Measurements from ENCODE around the gene DGLUCY.
"Not testable (repeated sequence)": the region's sequence is repeated elsewhere in the genome, so short reads cannot be mapped to it uniquely, and the experiment has no call there.

The DGLUCY gene

DNA sequence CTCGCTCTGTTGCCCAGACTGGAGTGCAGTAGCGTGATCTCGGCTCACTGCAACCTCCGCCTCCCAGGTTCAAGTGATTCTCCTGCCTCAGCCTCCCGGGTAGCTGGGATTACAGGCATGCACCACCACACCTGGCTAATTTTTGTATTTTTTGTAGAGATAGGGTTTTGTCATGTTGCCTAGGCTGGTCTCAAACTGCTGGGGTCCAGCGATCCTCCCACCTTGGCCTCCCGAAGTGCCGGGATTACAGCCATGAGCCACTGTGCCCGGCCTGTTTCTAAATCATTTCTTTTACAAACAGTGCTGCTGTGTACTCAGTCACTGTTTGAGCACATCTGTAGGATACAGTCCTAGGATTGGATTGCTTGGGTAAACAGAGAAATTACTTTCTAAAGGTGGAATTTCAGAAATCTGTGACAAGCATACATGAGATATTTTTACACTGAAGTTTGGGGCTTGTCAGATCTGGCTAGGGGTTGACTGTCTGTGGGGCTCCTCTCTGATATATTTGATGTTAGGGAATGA, 42.3 kb downstream of the DGLUCY start:
- in situ Hi-C loops (cut with HindIII; ENCODE audit: low pct_ligation_motif_present, low pct_unique_long_range_greater_than_20kb, low sequenced_read_pairs): loop anchor here (25.0 kb wide), 1 partner anchor 244 kb away; no protein-coding TSS in a partner anchor

DNA sequence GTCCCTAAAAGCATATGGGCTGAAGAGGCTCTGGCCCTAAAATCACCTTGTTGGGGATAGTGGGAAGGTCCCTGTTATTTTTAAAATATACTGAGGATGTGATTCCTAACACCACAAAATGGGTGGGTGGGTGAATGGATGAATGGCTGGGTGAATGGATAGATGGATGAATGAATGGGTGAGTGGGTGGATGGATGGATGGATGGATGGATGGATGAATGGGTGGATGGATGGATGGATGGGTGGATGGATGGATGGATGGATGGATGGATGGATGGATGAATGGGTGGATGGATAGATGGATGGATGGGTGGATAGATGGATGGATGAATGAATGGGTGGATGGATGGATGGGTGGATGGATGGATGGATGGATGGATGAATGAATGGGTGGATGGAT, 43.0 kb downstream of the DGLUCY start:
- in situ Hi-C loops (cut with HindIII; ENCODE audit: low pct_ligation_motif_present, low pct_unique_long_range_greater_than_20kb, low sequenced_read_pairs): loop anchor here (25.0 kb wide), 1 partner anchor 245 kb away; no protein-coding TSS in a partner anchor
- not testable (repeated sequence) for DNase-seq

More for the DNA sequence above, 42.3 kb downstream of the DGLUCY start:
- not testable (repeated sequence) for DNase-seq

GRCh38 chr14:91158091-91158790, 44.4 kb downstream of the DGLUCY start:
- in situ Hi-C loops (cut with HindIII; ENCODE audit: low pct_ligation_motif_present, low pct_unique_long_range_greater_than_20kb, low sequenced_read_pairs): loop anchor here (25.0 kb wide), 1 partner anchor 246 kb away; no protein-coding TSS in a partner anchor
- DNase-seq: no peak

GRCh38 chr14:91159182-91159581, 45.3 kb downstream of the DGLUCY start:
- no peak for DNase-seq
- in situ Hi-C loops (cut with HindIII; ENCODE audit: low pct_ligation_motif_present, low pct_unique_long_range_greater_than_20kb, low sequenced_read_pairs): loop anchor here (25.0 kb wide), 1 partner anchor 247 kb away; no protein-coding TSS in a partner anchor

GRCh38 chr14:91159906-91160305, 46.0 kb downstream of the DGLUCY start:
- in situ Hi-C loops (cut with HindIII; ENCODE audit: low pct_ligation_motif_present, low pct_unique_long_range_greater_than_20kb, low sequenced_read_pairs): loop anchor here (25.0 kb wide), 1 partner anchor 248 kb away; no protein-coding TSS in a partner anchor

DNA sequence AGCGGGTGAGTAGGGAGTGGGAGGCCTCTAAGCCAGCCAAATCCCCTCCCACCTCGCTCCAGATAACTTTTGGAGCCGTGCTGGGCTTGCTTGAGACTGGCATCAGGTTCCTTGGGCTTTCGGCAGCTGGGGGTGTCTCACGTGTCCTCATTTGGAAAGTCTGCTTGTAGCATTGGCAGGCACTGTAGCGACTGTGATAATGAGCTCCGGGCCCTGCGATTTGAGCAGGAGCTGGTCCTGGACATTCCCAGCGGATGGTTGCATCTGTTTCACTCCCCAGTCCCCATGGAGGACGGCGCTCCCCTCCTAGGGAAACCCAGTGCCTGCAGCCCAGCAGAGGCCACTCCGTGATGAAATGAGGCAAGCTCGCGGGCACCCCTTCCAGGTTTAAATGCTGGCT, 49.4 kb downstream of the DGLUCY start:
- in situ Hi-C loops (cut with HindIII; ENCODE audit: low pct_ligation_motif_present, low pct_unique_long_range_greater_than_20kb, low sequenced_read_pairs): loop anchor here (25.0 kb wide), 1 partner anchor 251 kb away; no protein-coding TSS in a partner anchor
- no peak for DNase-seq

More at GRCh38 chr14:91159906-91160305, 46.0 kb downstream of the DGLUCY start:
- no peak for DNase-seq

- no peak for DNase-seq
- in situ Hi-C loops (cut with HindIII; ENCODE audit: low pct_ligation_motif_present, low pct_unique_long_range_greater_than_20kb, low sequenced_read_pairs): loop anchor here (25.0 kb wide), 1 partner anchor 252 kb away; no protein-coding TSS in a partner anchor
Observed at GRCh38 chr14:91164676-91165075, 50.8 kb downstream of the DGLUCY start.

- in situ Hi-C loops (cut with HindIII; ENCODE audit: low pct_ligation_motif_present, low pct_unique_long_range_greater_than_20kb, low sequenced_read_pairs): loop anchor here (25.0 kb wide), 1 partner anchor 255 kb away; no protein-coding TSS in a partner anchor
- DNase-seq: no peak
Observed at GRCh38 chr14:91167380-91167770, 53.5 kb downstream of the DGLUCY start.

DNA sequence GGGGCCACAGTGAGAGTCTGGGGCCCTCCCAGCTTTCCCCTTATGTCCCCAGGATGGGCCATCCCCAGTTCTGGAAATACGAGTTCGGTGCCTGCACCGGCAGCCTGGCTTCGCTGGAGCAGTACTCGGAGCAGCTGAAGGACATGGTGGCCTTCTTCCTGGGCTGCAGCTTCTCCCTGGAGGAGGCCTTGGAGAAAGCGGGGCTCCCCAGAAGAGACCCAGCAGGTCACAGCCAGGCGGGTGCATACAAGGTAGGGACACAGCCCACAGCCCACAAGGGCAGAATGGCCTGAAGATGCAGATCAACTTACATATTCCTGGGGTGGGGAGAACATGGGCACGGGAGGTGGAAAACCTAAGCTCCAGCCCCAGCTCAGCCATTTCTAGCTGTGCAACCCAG, 56.1 kb downstream of the DGLUCY start:
- in situ Hi-C loops (cut with HindIII; ENCODE audit: low pct_ligation_motif_present, low pct_unique_long_range_greater_than_20kb, low sequenced_read_pairs): loop anchor here (25.0 kb wide), 1 partner anchor 258 kb away; no protein-coding TSS in a partner anchor
- DNase-seq: no peak

DNA sequence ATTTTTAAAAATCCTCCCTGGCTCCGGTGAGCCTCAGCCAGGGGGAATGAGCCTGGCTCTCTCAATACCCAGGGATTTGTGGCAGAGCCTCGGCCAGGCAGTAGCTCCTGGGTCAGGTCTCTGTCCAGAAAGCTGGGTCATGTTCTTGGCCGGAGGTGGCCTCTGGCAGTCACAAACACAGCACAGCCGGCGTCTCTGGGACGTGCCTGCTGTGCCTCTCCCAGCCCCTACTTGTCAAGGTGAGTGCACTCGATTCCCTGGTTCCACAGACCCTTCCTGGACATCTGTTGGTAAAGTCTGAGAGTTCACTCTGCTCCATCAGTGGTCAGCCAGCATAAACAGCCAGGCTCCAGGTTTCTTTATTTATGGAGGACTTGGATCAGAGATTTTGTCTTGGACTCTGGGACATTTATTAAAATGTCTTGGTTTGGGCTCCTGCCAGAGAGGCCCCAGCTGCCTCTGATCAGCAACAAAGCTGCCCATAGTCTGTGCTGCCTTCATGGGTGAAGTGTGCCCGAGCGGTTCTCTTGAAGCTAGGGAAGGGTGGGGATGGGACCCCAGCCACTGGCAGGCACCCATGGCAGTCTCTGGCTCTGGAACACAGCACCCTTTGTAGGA, 56.7 kb downstream of the DGLUCY start:
- in situ Hi-C loops (cut with HindIII; ENCODE audit: low pct_ligation_motif_present, low pct_unique_long_range_greater_than_20kb, low sequenced_read_pairs): loop anchor here (25.0 kb wide), 1 partner anchor 258 kb away; no protein-coding TSS in a partner anchor
- no peak for DNase-seq

- in situ Hi-C loops (cut with HindIII; ENCODE audit: low pct_ligation_motif_present, low pct_unique_long_range_greater_than_20kb, low sequenced_read_pairs): loop anchor here (25.0 kb wide), 1 partner anchor 259 kb away; no protein-coding TSS in a partner anchor
- DNase-seq: no peak
Observed at GRCh38 chr14:91171291-91171690, 57.4 kb downstream of the DGLUCY start.

DNA sequence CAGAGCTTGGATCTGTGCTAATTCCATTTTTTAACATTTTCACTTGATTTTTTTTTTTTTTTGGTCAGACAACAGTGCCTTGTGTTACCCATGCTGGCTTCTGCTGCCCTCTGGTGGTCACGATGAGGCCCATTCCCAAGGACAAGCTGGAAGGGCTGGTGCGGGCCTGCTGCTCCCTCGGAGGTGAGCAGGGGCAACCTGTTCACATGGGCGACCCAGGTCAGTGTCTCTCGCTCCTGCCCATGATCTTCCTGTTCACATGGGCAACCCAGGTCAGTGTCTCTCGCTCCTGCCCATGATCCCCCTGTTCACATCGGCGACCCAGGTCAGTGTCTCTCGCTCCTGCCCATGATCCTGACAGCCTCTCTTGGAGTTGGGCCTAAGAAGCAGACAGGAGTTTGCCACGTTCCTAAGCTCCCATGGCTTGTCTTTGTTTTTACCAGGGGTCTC, 59.4 kb downstream of the DGLUCY start:
- DNase-seq: peak; percentile 69
- in situ Hi-C loops (cut with HindIII; ENCODE audit: low pct_ligation_motif_present, low pct_unique_long_range_greater_than_20kb, low sequenced_read_pairs): loop anchor here (25.0 kb wide), 1 partner anchor 261 kb away; no protein-coding TSS in a partner anchor

DNA sequence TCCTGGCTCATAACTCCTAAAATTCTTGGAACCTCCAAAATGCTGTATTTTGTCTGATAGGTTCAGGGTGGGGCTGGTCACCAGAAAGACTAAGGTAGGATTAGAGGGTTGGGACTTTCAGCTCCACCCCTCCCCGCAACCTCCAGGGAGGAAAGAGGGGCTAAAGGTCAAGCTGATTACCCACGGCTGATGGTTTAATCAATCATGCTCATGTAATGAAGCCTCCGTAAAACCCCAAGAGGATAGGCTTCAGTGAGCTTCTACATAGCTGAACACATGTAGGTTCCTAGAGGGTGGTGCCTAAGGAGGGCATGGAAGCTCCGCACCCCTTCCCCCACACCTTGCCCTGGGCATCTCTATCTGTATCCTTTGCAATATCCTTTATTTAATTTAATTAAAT, 60.0 kb downstream of the DGLUCY start:
- no peak for DNase-seq
- in situ Hi-C loops (cut with HindIII; ENCODE audit: low pct_ligation_motif_present, low pct_unique_long_range_greater_than_20kb, low sequenced_read_pairs): loop anchor here (25.0 kb wide), 1 partner anchor 262 kb away; no protein-coding TSS in a partner anchor

DNA sequence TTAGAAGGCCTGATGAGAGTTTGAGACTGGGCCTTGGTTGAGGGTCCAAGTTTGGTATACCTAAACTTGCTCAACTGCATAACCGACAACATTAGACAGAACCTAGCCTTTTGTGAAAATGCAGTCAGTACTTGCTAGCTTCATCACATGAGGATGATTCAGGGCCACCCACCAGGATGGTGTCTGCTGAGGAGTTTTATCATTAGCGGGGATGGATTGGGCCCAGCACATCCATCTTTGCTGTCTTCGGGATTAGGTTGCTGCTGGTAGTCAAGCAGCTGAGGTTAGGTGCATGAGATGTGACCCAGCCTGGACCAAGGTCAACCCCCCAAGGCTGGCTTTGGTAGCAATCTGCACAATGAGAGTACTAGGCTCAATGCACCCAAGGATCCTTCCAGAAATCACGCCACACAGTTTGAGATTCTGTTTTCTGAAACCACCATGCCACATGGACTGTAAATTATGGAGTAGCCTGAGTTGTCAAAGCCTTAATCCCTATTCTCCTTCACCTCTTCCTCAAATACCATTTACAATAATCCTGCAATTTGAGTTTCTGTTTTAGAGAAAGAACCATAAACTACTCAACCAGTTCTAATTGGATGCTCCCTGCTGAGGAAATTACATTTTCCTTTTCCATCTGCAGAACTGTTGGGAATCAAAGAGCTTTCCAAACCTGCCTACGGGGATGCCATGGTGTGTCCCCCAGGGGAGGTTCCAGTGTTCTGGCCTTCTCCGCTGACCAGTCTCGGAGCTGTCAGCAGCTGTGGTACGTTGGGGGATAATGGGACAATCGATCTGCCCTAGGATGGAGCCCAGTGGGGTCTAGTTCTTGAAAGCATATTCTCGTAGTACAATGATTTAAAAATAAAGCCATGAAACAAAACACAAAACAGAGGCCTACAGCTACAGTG, 61.7 kb downstream of the DGLUCY start:
- in situ Hi-C loops (cut with HindIII; ENCODE audit: low pct_ligation_motif_present, low pct_unique_long_range_greater_than_20kb, low sequenced_read_pairs): loop anchor here (25.0 kb wide), 1 partner anchor 112 kb away; no protein-coding TSS in a partner anchor
- no peak for DNase-seq

DNA sequence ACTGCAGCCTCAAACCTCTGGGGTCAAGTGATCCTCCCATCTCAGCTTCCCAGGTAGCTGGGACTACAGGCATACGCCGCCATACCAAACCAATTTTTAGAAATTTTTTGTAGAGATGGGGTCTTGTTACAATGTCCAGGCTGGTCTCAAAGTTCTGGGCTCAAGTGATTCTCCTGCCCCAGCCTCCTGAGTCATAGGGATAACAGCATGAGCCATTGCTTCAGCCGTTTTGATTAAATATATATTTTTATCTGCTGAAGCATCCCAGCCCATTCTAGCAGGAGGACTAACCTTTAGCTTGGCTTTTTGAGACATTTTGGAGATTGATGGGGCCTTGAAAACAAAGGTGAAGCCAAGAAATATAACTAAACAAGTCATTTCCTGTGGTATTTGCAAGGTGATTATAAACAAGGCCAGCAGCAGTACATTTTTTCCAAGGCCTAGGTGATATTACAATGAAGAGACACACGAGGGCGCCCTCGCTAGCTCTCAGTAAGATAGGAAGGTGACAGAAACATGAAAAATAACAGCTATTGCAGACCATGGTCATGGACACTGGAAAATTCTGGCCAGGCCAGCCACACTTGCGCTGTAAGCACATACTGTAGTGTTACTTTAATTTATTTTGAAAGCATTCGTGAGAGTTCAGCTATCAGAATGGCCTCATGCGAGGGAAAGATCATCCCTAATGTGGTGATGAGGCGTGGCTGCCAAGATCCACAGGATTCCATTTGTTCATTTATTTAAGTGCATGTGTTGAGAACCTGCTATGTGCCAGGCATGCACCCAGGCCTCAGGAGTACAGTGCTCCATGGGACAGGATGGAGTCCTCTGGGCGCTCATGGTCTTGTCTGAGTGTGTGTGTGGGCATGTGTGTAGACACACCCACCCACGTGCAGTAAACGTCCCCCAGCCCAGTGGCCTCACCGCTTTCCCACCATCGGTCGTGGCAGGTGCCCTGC, 63.5 kb downstream of the DGLUCY start:
- DNase-seq: peak; percentile 59
- in situ Hi-C loops (cut with HindIII; ENCODE audit: low pct_ligation_motif_present, low pct_unique_long_range_greater_than_20kb, low sequenced_read_pairs): loop anchor here (25.0 kb wide), 1 partner anchor 110 kb away; no protein-coding TSS in a partner anchor

- in situ Hi-C loops (cut with HindIII; ENCODE audit: low pct_ligation_motif_present, low pct_unique_long_range_greater_than_20kb, low sequenced_read_pairs): loop anchor here (25.0 kb wide), 1 partner anchor 107 kb away; no protein-coding TSS in a partner anchor
- DNase-seq: no peak
Observed at GRCh38 chr14:91180611-91181010, 66.7 kb downstream of the DGLUCY start.

- DNase-seq: not testable (repeated sequence)
- in situ Hi-C loops (cut with HindIII; ENCODE audit: low pct_ligation_motif_present, low pct_unique_long_range_greater_than_20kb, low sequenced_read_pairs): loop anchor here (25.0 kb wide), 1 partner anchor 105 kb away; no protein-coding TSS in a partner anchor
Observed at GRCh38 chr14:91182753-91183152, 68.9 kb downstream of the DGLUCY start.
